GM21515 (cell line): ENCODE measurements around the gene TMEM54.

Experiments used
- ATAC-seq: cut with Tn5 transposase; IDR thresholded peaks from one replicate; pipeline ENCODE4 v1.9.1; 2021; ENCODE audit not compliant: unreplicated experiment

TMEM54 gene

DNA sequence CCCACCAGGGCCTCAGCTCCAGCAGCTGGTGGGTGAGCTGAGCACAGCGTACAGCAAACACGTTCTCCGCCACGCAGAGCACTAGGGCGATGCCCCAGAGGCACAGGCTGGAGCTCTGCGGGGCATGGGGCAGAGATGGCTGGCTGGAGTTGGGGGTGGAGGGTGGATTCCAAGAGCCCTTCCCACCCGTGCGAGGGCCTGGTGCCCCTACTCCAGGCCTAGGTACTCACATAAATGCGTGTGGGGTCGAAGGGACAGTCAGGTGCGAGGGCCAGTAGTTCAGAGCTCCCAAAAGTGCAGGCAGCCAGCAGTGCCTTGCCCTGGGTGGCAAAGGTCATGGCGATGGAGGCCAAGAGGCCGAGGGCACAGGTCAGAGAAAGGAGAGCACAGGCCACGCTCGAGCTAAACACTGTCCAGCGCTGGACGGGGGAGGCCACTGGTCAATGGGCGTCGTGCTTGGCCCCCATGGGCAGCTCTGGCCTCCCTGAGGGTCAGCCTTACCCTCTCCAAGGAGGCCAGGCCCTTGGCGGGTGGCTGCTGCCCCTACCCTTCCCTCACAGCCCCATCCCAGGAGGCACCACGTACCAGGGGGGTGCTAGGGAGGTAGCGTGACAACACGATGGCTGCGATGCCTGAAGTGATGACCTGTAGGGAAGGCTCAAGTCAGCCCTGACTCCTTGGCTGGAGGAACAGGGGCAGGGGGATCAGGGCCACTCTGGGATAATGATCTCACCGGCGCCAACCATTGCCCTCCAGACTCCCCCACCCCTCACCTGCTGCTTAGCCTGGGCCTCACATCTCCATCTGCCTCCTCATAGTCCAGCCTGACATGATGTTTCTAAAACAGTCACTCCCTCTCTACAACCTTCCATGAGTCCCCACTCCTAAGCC is 5.6 kb downstream of the TMEM54 start:
- no peak for ATAC-seq

DNA sequence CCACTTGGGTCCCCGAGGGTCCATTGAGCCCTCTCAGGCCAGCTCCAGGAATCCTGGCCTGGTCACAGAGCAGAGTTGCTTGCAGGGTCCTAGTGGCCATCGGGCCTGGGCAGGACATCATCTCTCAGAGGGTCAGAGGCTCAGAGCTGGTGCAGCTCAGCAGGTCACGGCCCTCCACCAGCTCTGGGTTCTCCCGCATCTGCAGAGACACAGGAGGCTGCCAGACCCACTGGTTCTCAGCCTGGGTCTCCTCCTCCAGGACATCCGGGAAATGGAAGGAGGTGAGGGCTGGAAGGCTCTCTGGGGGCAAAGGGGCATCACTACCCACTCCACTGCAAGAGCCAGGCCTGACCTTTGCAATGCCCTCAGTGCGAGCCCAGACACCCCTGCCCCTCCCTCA is 6.5 kb downstream of the TMEM54 start:
- ATAC-seq, result no peak

DNA sequence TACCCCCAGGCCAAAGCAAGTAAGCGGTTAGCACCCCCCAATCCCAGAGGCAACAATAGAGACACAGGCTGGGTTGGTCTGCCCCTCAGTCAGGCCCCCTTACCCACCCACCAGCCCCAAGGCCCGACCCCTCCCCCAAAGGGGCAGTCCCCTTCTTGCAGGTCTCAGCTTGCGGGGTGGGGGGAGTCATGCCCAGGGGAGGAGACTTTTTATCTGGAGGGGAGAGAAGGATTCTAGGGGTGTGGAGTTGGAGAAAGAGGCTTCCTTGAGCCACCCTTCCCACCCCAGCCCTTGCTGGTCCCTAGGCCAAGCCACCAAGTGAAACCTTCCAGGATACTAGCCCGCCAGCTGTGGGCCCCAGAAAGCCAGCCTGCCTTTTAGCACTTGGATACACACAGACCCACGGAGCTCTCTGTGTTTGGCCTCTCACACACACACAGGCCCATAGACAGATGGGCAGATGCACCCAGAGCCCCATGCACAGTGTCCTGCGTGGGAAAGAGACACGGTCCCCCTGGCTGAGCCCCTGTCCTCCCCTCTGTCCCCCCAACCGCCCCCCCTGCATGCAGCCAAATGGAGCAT is 7.1 kb downstream of the TMEM54 start:
- no peak for ATAC-seq

DNA sequence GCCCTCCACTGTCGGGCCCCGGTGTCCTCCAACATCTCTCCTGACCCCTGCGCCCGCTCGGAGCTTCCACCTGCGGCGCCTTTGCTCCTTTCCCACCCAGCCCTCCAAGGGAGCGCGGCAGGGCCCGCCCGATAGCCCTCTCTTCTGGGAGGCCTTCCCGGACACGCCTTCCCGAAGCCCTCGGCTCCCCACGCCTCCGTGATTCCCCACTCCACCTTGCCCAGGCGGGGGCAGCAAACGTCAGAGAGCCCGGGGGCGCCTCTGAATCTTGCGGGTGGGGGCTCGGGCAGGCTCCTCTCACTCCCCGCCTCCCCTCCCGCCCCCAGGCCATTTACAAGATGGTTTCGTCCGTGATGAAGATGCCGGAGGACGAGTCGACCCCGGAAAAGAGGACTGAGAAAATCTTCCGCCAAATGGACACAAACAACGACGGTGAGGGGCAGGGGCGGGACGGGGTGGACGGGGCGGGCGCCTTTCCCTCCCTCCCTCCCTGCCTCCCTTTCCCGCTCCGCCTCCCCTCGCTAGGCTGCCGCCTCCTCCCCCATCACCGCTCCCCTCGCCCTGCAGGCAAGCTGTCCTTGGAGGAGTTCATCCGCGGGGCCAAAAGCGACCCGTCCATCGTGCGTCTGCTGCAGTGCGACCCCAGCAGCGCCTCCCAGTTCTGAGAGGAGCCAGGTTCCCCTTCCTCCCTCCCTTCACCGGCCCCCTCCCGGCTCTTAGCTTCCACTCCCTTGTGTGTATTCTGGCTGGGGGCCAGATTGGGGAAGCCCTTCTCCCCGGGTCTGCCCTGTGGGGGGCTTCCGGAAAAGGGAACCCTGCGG is 7.8 kb downstream of the TMEM54 start:
- ATAC-seq, result no peak

DNA sequence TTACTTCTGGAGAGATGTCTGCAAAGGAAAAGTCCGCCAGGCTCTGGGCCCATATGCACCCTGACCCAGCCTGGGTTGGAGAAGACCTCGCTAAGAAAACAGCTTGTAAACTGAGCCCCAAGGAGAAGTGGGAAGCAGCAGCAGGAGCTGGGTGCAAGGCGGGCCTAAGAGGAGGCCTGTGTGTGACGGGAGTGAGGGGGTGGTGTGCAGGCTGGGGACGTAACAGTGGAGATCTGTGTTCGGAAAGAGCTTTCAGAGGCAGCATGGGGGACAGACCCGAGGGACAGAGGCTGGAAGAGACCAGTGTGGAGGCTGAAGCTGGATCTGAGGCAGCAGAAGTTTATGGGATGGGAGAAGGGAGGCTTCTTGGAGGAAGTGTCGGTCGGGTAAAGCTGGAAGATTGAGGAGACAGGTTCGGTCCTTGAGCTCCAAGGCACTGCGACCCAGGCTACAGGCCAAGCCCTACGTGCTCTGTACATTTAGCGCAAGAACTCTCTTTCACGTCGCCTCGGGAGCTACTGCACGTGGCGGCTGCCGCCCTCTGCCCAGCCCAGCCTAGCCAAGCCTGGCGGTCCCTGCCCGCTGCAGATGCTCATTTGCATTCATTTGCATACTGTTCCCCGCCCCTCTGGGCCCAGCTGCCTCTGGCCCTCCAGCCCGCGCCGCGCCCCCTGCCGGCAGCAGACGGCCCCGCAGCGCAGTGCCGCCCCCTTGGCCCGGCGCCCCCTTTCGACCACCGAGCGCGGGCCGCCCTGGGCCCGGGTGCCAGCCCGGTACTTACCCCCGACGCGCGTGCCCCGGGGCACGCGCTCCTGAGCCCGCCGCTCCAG is 8.6 kb downstream of the TMEM54 start:
- ATAC-seq, result no peak

DNA sequence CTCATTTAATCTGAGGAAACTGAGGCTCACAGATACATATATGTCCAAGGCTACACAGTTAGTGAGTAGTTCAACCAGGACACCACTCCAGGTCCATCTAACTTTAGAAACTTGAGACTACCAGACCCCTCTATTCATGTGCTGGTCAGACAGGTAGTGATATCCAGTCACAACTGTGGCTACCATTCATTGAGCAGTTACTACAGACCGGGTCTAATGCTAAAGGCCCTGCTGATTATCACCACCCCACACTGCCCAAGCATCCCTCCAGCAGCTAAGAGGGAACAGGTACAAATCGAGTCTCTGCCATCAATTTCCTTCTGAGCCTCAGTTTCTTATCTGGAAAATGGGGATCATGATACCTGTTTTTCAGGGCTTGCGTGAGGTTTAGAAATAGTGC is 9.6 kb downstream of the TMEM54 start:
- no peak for ATAC-seq

DNA sequence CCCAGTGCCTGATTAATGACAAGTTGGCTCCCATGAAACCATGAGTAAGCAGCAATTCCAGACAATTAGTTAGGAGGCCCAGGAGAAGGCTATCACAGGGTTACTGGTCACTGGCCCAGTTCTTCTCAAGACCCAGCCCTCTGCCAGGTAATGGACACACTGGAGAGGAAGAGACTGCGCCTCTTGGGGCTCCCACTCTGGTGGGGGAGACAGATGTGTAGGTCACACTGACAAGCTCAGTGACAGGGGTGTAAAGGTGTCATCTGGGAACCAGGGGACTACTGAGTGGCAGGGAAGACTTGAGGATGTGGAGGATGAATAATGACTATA is 10.0 kb downstream of the TMEM54 start:
- no peak for ATAC-seq

DNA sequence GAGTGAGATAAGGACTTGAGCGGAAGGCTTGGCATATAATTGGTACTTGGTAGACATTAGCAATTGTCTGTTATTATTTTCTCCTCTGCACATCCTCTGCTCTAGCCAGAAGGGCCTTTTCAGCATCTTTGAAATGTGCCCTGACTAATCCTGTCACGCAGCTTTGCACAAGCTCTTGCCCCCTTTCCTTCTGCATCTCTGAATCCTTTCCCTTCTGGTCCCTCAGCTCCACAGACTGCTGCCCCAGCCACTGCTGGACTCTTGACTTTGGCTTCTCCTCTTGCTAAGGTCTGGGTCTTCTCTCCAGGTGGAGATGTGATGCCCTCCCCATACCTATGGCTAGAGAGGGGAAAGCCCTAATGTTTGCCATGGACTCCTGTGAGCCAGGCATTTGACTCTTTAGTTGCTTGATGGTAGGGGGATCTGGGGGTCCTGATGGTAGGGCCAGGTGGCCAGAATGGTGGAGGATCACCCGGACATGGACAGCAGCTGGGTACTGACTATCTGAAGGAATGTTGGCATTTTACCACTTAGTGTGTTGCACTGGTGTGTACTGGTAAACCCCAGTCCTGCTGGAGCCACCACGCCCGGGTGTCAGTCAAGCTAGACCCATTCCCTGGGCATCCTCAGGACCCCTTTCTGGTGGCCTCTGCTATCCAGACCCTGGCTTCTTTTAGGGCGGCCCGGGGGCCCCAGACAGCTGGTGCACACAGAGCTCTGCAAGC is 10.5 kb downstream of the TMEM54 start:
- no peak for ATAC-seq

DNA sequence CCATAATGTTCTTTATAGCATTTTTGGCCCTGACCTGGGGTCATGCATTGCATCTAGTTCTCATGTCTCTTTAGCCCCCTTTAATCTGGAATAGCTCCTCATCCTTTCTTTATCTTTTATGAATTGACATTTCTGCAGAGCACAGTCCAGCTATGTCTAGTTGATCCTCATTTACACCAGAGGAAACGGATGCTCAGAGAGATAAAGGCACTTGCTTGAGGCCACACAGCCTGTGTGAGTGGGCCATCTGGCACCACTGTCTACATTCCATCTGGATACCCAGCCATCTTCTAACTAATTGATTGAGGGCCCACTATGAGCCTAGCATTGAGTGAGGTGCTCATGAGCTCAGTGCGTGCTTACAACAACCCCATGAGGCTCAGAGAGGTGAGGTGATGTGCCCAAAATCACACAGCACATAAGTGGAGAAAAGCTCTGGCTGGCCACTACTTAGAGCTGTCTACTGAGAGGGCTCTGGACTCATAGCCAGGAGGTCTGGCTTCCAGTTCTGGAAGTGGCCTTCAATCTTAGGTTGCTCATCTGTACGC is 11.4 kb downstream of the TMEM54 start:
- no peak for ATAC-seq

DNA sequence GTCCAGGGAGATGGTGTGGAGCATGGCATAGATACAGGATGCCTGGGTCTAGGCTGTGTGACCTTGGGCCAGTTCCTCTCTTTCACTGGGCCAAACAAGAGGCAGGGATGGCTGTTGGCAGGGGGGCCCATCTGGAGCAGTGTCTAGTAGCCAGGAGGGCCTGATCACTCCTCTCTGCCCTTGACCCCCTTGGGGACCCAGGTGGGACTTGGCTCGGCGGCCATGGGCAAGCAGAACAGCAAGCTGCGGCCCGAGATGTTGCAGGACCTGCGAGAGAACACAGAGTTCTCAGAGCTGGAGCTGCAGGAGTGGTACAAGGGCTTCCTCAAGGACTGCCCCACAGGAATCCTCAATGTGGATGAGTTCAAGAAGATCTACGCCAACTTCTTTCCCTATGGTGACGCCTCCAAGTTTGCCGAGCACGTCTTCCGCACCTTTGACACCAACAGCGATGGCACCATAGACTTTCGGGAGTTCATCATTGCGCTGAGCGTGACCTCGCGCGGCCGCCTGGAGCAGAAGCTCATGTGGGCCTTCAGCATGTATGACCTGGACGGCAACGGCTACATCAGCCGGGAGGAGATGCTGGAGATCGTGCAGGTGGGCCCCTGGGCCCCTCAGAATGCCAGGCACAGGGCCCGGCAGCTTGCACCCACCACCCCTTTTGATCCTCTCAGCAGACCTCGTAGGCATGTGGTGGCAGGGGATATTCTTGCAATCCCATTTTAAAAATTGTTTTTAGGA is 12.3 kb downstream of the TMEM54 start:
- ATAC-seq, result no peak

DNA sequence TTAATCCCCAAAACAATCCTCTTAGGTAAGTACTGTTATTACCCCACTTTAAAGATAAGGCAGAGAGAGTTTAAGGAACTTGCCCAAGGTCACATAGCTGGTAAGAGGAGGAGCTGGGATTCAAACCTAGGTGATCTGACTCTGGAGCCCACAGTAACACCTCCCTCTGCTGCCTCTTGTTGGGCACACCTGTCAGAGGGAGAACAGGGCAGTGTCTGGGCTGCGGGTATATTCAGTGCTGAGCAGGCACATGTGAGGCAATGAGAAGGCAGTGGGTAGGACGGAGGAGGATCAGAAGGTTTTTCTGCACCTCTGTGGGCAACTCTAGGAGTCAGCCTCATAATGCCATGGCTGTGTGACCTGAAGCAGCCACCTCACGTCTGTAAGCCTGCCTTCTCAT is 13.1 kb downstream of the TMEM54 start:
- ATAC-seq, result no peak

DNA sequence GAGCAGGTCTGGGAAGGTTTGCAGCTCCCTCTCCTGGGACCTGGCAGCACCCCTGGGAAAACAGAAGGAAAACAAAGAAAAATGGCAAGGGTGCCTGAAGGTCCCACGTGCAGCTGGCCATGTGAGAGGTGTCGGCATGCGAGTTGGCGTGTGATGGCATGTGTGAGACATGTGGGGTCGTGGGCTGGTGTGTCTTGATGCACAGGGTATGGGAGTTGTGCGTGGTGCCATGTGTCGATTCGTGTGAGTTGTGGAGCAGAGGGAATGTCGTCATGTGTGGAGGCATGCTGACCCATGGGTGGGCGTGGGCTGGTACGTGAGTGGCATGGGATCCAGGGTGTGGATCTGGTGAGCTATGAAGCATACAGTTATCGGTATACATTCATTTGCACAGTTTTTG is 13.6 kb downstream of the TMEM54 start:
- ATAC-seq, result no peak

DNA sequence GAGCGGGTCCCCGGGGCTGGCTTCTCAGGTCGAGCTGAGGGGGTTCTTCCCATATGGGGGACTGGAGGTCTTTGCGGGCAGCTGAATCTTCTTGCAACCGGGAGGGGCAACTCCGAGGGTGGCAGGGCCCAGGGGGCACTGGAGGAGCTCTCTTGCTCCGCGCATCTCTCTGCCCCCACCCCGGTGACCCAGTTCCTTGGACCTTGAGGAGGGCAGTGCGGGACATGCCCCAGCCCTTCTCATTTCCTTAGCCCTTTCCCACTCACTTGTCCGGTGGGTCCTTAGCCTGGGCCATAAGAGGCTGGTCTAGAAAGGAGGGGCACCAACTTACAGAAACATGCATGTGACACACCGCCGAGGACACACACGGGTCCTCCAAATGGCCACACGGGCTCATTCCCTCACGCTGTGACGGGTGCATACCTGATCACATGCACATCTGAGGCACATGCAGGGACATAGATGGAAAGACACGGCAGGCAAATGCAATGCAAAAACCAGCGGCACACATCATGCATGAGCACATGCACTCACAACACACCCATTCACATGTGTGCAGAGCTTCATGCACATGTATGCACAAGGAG is 14.3 kb downstream of the TMEM54 start:
- no peak for ATAC-seq

DNA sequence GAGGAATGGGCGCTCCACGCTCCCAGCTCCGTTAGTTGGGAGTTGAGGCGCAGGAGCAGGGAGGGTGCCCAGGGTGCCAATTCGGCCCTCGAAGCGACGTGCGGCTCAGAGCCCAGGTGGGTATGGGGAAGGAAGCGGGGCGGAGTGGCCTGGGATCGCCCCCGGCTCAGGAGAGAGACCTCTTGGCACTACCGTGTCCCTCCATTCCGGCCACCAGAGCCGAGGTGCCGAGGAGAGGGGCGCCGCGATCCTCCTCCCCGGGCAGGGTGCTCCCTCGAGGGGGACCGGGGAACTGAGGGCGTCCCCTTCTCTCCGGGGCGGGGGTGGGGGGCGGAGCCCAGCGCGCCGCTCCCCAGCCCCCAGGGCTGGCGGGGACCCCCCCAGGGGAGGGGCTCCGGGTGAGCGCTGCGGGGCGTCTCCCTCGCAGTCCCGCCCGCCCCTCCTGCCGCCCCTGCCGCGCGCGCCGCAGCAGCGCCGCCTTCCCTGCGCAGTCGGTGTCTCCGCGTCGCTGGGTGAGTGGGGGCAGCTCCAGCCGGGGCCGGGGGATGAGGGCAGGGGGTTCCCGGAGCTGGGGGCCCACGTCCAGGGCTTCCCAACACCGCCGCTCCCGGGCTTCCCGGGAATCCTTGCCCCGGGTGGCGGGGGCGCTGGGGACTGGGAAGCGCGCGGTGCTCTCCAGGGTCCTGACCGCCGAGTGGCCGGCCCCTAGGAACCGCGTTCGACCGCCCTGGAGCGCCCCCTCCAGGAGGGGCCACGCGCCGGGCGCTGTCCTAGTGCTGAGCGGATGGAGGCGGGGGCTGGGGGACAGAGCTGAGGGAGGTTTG is 15.0 kb downstream of the TMEM54 start, which contains the start of gene HPCA:
TSS of gene HPCA (plus strand) at position 488 of the 824 bp plus-strand sequence. CDS start 2,408 bp downstream, outside the sequence.
- no peak for ATAC-seq

DNA sequence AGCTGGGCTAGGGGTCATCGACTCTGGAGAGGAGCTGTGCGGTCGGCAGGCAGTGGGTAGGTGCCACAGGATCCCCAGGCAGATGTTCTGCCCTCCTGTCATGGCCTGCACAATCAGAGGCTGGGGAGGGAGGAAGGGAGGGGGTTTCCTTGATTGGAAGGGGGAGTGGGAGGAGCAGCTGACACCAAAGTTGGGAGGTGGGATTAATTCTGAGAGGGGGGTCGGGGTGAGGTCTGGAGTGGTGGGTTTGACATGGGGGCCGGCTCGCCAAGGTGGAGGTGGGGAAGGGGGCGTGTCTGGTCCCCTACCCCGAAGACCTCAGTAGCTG is 15.5 kb downstream of the TMEM54 start:
- ATAC-seq, result no peak

DNA sequence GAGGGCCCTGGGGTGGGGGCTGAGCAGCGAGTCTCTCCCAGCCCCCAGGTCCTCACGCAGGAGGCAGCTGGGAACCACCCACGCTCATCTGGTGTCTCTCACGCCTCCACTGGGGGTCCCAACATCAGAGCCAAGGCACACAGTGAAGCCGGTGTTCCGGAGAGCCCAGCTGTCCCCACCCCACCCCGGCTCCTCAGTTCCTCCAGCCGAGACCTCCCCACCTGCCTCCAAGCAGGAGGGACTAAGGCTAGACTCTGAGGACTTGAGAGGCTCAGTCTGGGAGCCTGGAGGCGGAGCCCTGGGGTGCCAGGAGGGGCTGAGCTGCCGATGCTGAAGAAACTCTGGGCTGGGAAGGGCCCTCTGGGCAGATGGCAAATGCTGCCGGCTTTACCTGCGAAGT is 16.5 kb downstream of the TMEM54 start:
- ATAC-seq, result no peak

DNA sequence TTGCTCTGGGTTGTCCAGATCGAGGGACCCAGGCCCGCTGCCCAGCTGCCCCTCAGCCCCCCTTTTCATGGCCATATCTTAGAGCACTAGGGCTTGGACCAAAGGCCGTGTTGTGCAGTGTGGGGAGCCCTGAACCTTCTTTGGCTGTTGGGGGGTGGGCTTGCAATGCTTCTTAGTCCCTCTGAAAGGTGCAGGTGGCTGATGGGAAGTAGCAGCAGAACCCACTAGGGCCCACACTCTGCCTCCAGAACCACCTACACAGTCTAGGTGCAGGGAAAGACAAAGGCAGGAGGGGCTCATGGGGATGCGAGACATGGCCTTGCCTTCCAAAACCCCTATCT is 17.2 kb downstream of the TMEM54 start:
- no peak for ATAC-seq

DNA sequence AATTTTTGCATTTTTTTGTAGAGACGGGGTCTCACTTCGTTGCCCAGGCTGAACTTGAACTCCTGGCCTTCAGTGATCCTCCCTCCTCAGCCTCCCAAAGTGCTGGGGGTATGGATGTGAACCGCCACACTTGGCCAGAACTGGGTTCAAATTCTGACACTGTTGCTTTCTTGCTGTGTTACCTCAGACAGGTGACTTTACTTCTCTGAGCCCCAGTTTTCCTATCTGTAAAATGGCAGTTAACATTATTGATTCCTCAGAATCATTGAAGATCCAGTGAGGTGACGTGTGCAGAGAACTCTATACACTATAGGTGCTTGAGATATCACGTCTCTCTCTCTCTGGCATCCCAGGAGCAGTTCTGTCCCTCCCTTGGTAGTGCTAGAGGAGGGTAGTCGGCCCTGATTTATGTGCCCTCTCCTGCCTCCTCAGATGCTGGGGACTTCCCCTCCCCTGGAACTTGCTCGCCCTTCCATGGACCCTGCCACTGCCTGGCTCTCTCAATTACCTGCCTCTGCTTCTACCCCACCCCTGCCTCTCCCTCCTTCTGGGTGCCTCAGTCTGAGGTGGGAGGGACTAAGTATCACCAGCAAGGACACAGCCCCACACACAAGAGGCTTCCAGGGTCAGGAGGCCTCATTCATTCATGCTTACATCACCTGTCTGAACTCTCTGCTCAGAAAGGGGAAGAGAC is 17.7 kb downstream of the TMEM54 start:
- ATAC-seq, result no peak
